ENCODE data around the gene MCTP1. TPM values are rescaled to one million over a fixed set of nuclear protein-coding genes. Genes with fewer than 3 reads are reported as not detected.

Gene MCTP1
- total RNA-seq, 3 donors from 2014 or later: 22.8 to 57.8 (median 24.3) TPM

- intact Hi-C loops (cut with DNase I; ENCODE audit: low total_unique reads): no loop called here
- no peaks in the 10 kb centered on the region for H3K27me3 ChIP-seq
- H3K4me1 ChIP-seq: no peaks in the 10 kb centered on the region
- H3K36me3 ChIP-seq: no peaks in the 10 kb centered on the region
- TF ChIP-seq POLR2AphosphoS5 (IDR thresholded peaks at IDR 0.05): no peak
- TF ChIP-seq POLR2A (IDR thresholded peaks at IDR 0.05): no peak
- TF ChIP-seq CTCF (IDR thresholded peaks at IDR 0.05): no peak
- H3K27ac ChIP-seq: no peak overlapping the region
- no peaks in the 10 kb centered on the region for H3K9me3 ChIP-seq
- H3K4me3 ChIP-seq: no peak overlapping the region
- no peak for DNase-seq (ENCODE audit: low spot score in 2 of 2)
These were observed 473.6 kb downstream of the MCTP1 start for GRCh38 chr5:94811331-94811730.

- intact Hi-C loops (cut with DNase I; ENCODE audit: low total_unique reads): no loop called here
- TF ChIP-seq POLR2A (IDR thresholded peaks at IDR 0.05): no peak
- TF ChIP-seq POLR2AphosphoS5 (IDR thresholded peaks at IDR 0.05): no peak
- TF ChIP-seq CTCF (IDR thresholded peaks at IDR 0.05): no peak
These were observed 474.0 kb downstream of the MCTP1 start for GRCh38 chr5:94810877-94811276.

GRCh38 chr5:94810281-94810680 lies 474.6 kb downstream of the MCTP1 start:
- TF ChIP-seq POLR2A (IDR thresholded peaks at IDR 0.05): no peak
- TF ChIP-seq CTCF (IDR thresholded peaks at IDR 0.05): no peak
- TF ChIP-seq POLR2AphosphoS5 (IDR thresholded peaks at IDR 0.05): no peak

More at GRCh38 chr5:94810877-94811276, 474.0 kb downstream of the MCTP1 start:
- H3K27me3 ChIP-seq: no peaks in the 10 kb centered on the region
- no peaks in the 10 kb centered on the region for H3K9me3 ChIP-seq
- no peak overlapping the region for H3K27ac ChIP-seq
- H3K4me3 ChIP-seq: no peak overlapping the region
- no peaks in the 10 kb centered on the region for H3K36me3 ChIP-seq
- H3K4me1 ChIP-seq: no peaks in the 10 kb centered on the region
- no peak for DNase-seq (ENCODE audit: low spot score in 2 of 2)

GRCh38 chr5:94808497-94808896 lies 476.4 kb downstream of the MCTP1 start:
- intact Hi-C loops (cut with DNase I; ENCODE audit: low total_unique reads): no loop called here
- H3K4me1 ChIP-seq: no peaks in the 10 kb centered on the region
- H3K9me3 ChIP-seq: no peaks in the 10 kb centered on the region
- H3K4me3 ChIP-seq: no peak overlapping the region
- DNase-seq (ENCODE audit: low spot score in 2 of 2): no peak
- H3K27ac ChIP-seq: no peak overlapping the region
- no peaks in the 10 kb centered on the region for H3K36me3 ChIP-seq
- TF ChIP-seq CTCF (IDR thresholded peaks at IDR 0.05) (no peak), POLR2A (IDR thresholded peaks at IDR 0.05) (no peak), POLR2AphosphoS5 (IDR thresholded peaks at IDR 0.05) (no peak)
- no peaks in the 10 kb centered on the region for H3K27me3 ChIP-seq

More at GRCh38 chr5:94810281-94810680, 474.6 kb downstream of the MCTP1 start:
- DNase-seq (ENCODE audit: low spot score in 2 of 2): no peak
- Histone ChIP-seq H3K27me3 (no peaks in the 10 kb centered on the region), H3K27ac (no peak overlapping the region), H3K36me3 (no peaks in the 10 kb centered on the region), H3K4me3 (no peak overlapping the region), H3K9me3 (no peaks in the 10 kb centered on the region), H3K4me1 (no peaks in the 10 kb centered on the region)
- intact Hi-C loops (cut with DNase I; ENCODE audit: low total_unique reads): no loop called here

- no peaks in the 10 kb centered on the region for H3K9me3 ChIP-seq
- intact Hi-C loops (cut with DNase I; ENCODE audit: low total_unique reads): no loop called here
- TF ChIP-seq POLR2A (IDR thresholded peaks at IDR 0.05): no peak
- TF ChIP-seq CTCF (IDR thresholded peaks at IDR 0.05): no peak
- TF ChIP-seq POLR2AphosphoS5 (IDR thresholded peaks at IDR 0.05): no peak
These were observed 476.9 kb downstream of the MCTP1 start for GRCh38 chr5:94807985-94808384.

More at GRCh38 chr5:94807985-94808384, 476.9 kb downstream of the MCTP1 start:
- H3K4me1 ChIP-seq: no peaks in the 10 kb centered on the region
- no peaks in the 10 kb centered on the region for H3K27me3 ChIP-seq
- H3K27ac ChIP-seq: no peak overlapping the region
- no peaks in the 10 kb centered on the region for H3K36me3 ChIP-seq
- DNase-seq (ENCODE audit: low spot score in 2 of 2): no peak
- no peak overlapping the region for H3K4me3 ChIP-seq

Data from breast epithelium (tissue), 4 donors.